HG03103 (cell line): ENCODE results near the gene SOCS4.
A peak's percentile ranks its signal among the peaks of the same experiment; 100 is the strongest.

Experiments
- ATAC-seq: cut with Tn5 transposase; IDR thresholded peaks from one replicate; pipeline ENCODE4 v1.9.1; 2021; ENCODE audit warnings: low read depth; ENCODE audit not compliant: unreplicated experiment

Gene SOCS4

GRCh38 chr14:55084401-55085059 lies 57.5 kb downstream of the SOCS4 start:
- no peak for ATAC-seq

- ATAC-seq, result no peak
Measured at GRCh38 chr14:55085060-55085660, 58.1 kb downstream of the SOCS4 start.

- ATAC-seq, result no peak
Measured at GRCh38 chr14:55086938-55087337, 59.9 kb downstream of the SOCS4 start.

- ATAC-seq, result no peak
Measured at GRCh38 chr14:55088356-55088755, 61.3 kb downstream of the SOCS4 start.

GRCh38 chr14:55092341-55092740 lies 65.3 kb downstream of the SOCS4 start:
- ATAC-seq, result no peak

- no peak for ATAC-seq
Measured at GRCh38 chr14:55094292-55095157, 67.5 kb downstream of the SOCS4 start.

GRCh38 chr14:55097881-55098560 lies 71.0 kb downstream of the SOCS4 start:
- peak; percentile 58 for ATAC-seq

GRCh38 chr14:55098561-55098898 lies 71.5 kb downstream of the SOCS4 start:
- ATAC-seq, result no peak
